ENCODE measurements around the gene HRH4.

The HRH4 gene

DNA sequence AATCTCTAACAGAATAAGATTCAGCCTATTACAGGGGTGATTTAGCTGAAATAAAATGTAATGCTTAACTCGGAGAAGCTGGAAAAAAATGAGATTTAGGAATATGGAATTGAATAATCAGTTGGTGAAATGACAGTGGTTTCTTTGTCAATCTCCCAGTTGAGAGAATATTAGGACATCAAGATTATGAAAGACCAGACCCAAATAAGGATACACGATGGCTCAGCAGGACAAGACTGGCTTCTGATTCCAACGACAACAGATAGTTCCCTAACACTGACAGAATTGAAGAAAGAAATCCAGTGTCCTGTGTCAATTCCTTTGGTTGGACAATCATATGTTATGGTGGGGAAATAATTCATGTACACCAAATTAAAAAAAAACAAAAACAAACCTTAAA is 55.8 kb downstream of the HRH4 start:
- TF ChIP-seq, protein P1, sequence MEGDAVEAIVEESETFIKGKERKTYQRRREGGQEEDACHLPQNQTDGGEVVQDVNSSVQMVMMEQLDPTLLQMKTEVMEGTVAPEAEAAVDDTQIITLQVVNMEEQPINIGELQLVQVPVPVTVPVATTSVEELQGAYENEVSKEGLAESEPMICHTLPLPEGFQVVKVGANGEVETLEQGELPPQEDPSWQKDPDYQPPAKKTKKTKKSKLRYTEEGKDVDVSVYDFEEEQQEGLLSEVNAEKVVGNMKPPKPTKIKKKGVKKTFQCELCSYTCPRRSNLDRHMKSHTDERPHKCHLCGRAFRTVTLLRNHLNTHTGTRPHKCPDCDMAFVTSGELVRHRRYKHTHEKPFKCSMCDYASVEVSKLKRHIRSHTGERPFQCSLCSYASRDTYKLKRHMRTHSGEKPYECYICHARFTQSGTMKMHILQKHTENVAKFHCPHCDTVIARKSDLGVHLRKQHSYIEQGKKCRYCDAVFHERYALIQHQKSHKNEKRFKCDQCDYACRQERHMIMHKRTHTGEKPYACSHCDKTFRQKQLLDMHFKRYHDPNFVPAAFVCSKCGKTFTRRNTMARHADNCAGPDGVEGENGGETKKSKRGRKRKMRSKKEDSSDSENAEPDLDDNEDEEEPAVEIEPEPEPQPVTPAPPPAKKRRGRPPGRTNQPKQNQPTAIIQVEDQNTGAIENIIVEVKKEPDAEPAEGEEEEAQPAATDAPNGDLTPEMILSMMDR (IDR thresholded peaks at IDR 0.05): no peak
- Histone ChIP-seq H3K9ac (no peak overlapping the region), H3K4me2 (ENCODE audit: low read length) (no peak overlapping the region), H3K27me3 (ENCODE audit: control insufficient read depth, insufficient read depth, low read length) (no peaks in the 10 kb centered on the region), H3K4me1 (no peaks in the 10 kb centered on the region), H3K36me3 (ENCODE audit: control insufficient read depth, insufficient read depth, low read length) (no peaks in the 10 kb centered on the region), H3K4me3 (ENCODE audit: low read depth, low read length) (no peak overlapping the region), H3K9me3 (ENCODE audit: control insufficient read depth, low read length) (no peaks in the 10 kb centered on the region), H2AFZ (no peak overlapping the region), H3K27ac (no peak overlapping the region), H3K79me2 (no peaks in the 10 kb centered on the region)

DNA sequence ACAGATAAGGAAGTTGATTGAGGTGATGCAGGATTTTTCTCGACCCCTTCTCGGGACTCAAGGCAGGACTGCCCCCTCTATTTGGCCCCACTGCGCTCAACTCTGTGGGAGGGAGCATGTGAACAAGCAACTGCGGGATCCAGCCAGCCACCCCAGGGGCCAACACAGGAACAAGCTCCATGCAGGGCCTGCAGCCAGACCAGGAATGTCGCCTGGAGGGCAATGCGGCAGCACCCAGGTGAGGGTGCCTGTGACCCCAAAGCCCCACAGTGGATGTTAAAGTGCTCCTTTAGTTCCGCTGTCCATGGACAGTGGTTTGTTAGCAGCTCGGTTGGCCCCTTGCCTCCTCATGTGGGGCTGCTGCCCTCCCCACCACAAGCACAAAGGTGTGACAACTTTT is 57.1 kb downstream of the HRH4 start:
- Histone ChIP-seq H2AFZ (no peak overlapping the region), H3K27ac (no peak overlapping the region), H3K9ac (no peak overlapping the region), H3K4me2 (ENCODE audit: low read length) (no peak overlapping the region), H3K36me3 (ENCODE audit: control insufficient read depth, insufficient read depth, low read length) (no peaks in the 10 kb centered on the region), H3K79me2 (no peaks in the 10 kb centered on the region), H3K4me1 (no peaks in the 10 kb centered on the region), H3K27me3 (ENCODE audit: control insufficient read depth, insufficient read depth, low read length) (no peaks in the 10 kb centered on the region), H3K9me3 (ENCODE audit: control insufficient read depth, low read length) (no peaks in the 10 kb centered on the region), H3K4me3 (ENCODE audit: low read depth, low read length) (no peak overlapping the region)
- TF ChIP-seq, protein P1 (IDR thresholded peaks at IDR 0.05): no peak

DNA sequence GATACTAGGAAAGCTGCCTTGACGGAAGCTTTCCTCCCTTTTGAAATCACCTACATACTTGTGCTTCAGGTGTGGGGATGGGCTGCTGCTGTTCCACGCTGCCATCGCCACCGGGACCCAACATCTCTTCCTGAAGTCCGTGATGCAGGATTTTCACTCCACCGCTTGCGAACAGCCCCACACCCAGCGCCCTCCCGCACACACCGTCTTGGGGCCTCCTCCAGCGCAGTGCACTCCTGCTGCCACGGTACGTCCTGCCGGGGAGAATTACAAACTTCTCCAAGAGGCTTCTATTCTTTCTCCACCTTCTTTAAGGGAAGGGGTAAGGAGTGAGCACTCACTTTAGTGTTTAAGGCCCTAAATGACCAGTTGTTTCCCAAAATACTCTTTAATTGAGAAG is 58.2 kb downstream of the HRH4 start:
- Histone ChIP-seq H2AFZ (no peak overlapping the region), H3K79me2 (no peaks in the 10 kb centered on the region), H3K4me3 (ENCODE audit: low read depth, low read length) (no peak overlapping the region), H3K27ac (no peak overlapping the region), H3K36me3 (ENCODE audit: control insufficient read depth, insufficient read depth, low read length) (no peaks in the 10 kb centered on the region), H3K27me3 (ENCODE audit: control insufficient read depth, insufficient read depth, low read length) (no peaks in the 10 kb centered on the region), H3K9ac (no peak overlapping the region), H3K4me1 (no peaks in the 10 kb centered on the region), H3K4me2 (ENCODE audit: low read length) (no peak overlapping the region), H3K9me3 (ENCODE audit: control insufficient read depth, low read length) (no peaks in the 10 kb centered on the region)
- TF ChIP-seq, protein P1 (IDR thresholded peaks at IDR 0.05): no peak
